Activated CD4-positive, alpha-beta T cell treated with anti-CD3 and anti-CD28 coated beads, Interleukin-2, amount 10 ng/mL, durations not matched to agents 24 days and 14 days (primary cell): ENCODE data around the gene KCTD14. TPM values are rescaled to one million over a fixed set of nuclear protein-coding genes. Genes with fewer than 3 reads are reported as not detected.

Source experiments
- DNase-seq: peaks from one replicate; pipeline ENCODE4 v3.0.0; 2022
- H3K27ac Mint-ChIP-seq: one replicate; pipeline ENCODE4 v1.8.0; 2022; ENCODE audit warnings: mild to moderate bottlenecking, mixed read lengths
- H3K27me3 Mint-ChIP-seq: one replicate; pipeline ENCODE4 v1.8.0; 2022; ENCODE audit warnings: mixed read lengths
- H3K36me3 Mint-ChIP-seq: one replicate; pipeline ENCODE4 v1.8.0; 2022; ENCODE audit warnings: low read depth, mild to moderate bottlenecking, mixed read lengths
- H3K4me1 Mint-ChIP-seq: one replicate; pipeline ENCODE4 v1.8.0; 2021; ENCODE audit warnings: mixed read lengths
- H3K4me3 Mint-ChIP-seq: one replicate; pipeline ENCODE4 v1.8.0; 2022; ENCODE audit warnings: mild to moderate bottlenecking, moderate library complexity, mixed read lengths
- H3K9me3 Mint-ChIP-seq: one replicate; pipeline ENCODE4 v1.8.0; 2021; ENCODE audit warnings: mixed read lengths
- intact Hi-C: fragments of 100-400 bp; cut with micrococcal nuclease; formaldehyde crosslinking; loops from one replicate; pipeline ENCODE4 v1.15.1; 2023
- total RNA-seq: library from RNA; stranded (reverse); gene quantifications from 2 replicates; pipeline ENCODE4 v1.2.3, GENCODE V29; 2022

KCTD14 gene, protein sequence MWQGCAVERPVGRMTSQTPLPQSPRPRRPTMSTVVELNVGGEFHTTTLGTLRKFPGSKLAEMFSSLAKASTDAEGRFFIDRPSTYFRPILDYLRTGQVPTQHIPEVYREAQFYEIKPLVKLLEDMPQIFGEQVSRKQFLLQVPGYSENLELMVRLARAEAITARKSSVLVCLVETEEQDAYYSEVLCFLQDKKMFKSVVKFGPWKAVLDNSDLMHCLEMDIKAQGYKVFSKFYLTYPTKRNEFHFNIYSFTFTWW
- 0.35 TPM in 1 of 2 replicates, not detected in the other for total RNA-seq

DNA sequence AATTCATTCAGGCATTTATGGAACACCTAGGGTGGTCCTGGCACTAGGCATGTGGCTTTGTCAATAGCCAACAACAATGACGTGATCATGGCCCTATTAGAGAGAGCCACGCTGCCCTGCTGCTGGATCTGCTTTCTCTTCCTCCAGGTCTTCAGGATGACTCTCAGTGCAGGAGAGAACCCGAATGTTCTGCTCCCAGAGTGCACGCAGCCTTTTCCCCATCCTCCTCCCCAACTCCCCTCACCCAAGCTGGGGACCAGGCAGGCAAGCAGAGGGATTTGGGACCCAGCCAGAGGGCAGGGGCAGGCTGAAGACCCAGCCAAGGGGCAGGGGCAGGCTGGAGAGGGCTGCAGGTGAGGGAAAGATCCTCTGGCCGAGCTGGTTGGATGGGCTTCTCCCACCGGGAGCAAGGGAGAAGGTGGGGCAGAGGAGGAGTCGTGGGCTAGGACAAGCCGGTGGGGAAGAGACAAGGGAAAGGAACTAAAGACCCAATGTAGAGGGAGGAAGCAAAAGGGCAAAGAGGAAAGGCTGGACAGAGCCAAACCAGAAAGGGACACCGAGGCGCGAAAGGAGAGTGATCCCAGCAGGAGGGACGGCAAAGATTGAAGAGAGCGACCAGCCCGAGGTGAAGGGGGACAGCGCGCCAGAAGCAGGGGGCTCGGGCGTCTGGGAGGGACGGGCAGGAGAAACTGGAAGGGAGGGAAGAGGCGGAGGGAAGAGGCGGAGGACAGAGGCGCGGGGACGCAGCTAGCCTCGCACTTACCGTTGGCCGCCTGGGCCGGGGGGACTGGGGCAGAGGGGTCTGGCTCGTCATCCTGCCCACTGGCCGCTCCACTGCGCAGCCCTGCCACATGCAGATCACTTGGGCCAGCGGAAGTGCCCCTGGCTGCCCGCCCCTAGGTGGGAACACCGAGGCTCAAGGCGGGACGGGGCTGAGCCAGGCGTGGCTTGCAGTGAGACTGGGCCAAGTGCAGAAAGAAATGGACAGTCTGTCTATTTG is at the start of gene KCTD14:
KCTD14 (minus strand) TSS at position 880 of the 1,000 bp plus-strand sequence; CDS start at position 853, 27 bp downstream.
- H3K27ac Mint-ChIP-seq = no peak within 1 kb of the TSS
- intact Hi-C loops = no loop called here

GRCh38 chr11:78072455-78072854 is 49.4 kb upstream of the KCTD14 start:
- Mint-ChIP-seq H3K27ac (no peak overlapping the region), H3K27me3 (no peaks in the 10 kb centered on the region), H3K36me3 (peaks cover 57% of the 10 kb centered on the region), H3K4me1 (peaks cover 25% of the 10 kb centered on the region), H3K4me3 (no peak overlapping the region), H3K9me3 (no peaks in the 10 kb centered on the region)
- DNase-seq = no peak
- intact Hi-C loops = no loop called here

More for the DNA sequence above, at the start of gene KCTD14:
- Mint-ChIP-seq H3K4me3 (no peak within 1 kb of the TSS), H3K36me3 (no peaks in the 10 kb centered on the region), H3K27me3 (peaks cover 19% of the 10 kb centered on the region), H3K9me3 (no peaks in the 10 kb centered on the region), H3K4me1 (peaks cover 6% of the 10 kb centered on the region)
- no peak for DNase-seq

GRCh38 chr11:78071717-78072116 is 48.6 kb upstream of the KCTD14 start:
- no peaks in the 10 kb centered on the region for H3K9me3 Mint-ChIP-seq
- H3K4me1 Mint-ChIP-seq = peaks cover 22% of the 10 kb centered on the region
- no peaks in the 10 kb centered on the region for H3K27me3 Mint-ChIP-seq
- peaks cover 59% of the 10 kb centered on the region for H3K36me3 Mint-ChIP-seq
- intact Hi-C loops = no loop called here
- no peak overlapping the region for H3K4me3 Mint-ChIP-seq
- no peak overlapping the region for H3K27ac Mint-ChIP-seq
- no peak for DNase-seq

DNA sequence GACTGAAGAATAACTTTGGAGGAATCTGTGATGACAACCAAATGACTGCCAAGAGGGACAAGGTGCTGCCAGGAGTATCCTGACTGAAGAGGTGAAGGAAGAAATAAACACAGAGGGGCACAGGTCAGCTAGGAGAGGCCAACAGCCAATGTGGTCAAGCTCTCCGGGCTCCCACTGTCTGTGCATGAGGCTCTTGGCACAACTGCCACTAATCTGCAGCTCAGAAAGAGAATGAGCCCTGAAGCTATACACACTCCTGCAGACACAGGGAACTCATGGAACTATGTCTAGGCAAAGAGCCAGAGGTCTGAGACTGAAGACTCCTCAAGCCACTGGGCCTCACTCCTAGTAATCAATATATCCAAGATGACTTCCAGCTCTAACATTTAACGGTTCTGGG is 47.5 kb upstream of the KCTD14 start:
- intact Hi-C loops = no loop called here

GRCh38 chr11:78069465-78069864 is 46.4 kb upstream of the KCTD14 start:
- no peak for DNase-seq
- intact Hi-C loops = no loop called here
- Mint-ChIP-seq H3K4me1 (peaks cover 7% of the 10 kb centered on the region), H3K27ac (no peak overlapping the region), H3K9me3 (no peaks in the 10 kb centered on the region), H3K27me3 (no peaks in the 10 kb centered on the region), H3K4me3 (no peak overlapping the region), H3K36me3 (peaks cover 50% of the 10 kb centered on the region)

More for the DNA sequence above, 47.5 kb upstream of the KCTD14 start:
- Mint-ChIP-seq H3K4me1 (peaks cover 13% of the 10 kb centered on the region), H3K27ac (no peak overlapping the region), H3K36me3 (peaks cover 53% of the 10 kb centered on the region), H3K4me3 (no peak overlapping the region), H3K27me3 (no peaks in the 10 kb centered on the region), H3K9me3 (no peaks in the 10 kb centered on the region)
- no peak for DNase-seq

DNA sequence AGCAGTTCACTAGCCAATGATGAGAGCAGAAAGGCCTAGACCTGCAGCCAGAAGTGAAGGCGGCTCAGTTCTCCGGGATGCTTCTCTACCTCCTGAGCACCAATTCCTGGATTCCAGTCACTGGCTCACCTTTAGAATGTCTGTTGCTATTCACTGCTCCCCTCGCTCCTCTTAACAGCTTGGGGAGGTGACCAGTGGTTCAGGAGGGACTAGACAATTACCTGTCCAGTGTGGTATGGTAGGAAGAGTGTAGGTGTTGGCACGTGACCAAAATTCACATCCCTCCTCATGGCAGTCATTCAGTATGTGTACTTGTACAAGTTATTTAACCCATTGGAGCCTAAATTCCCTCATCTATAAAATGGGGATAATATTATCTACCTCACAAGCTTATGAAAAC is 44.6 kb upstream of the KCTD14 start:
- intact Hi-C loops = no loop called here
- DNase-seq = no peak
- Mint-ChIP-seq H3K9me3 (no peaks in the 10 kb centered on the region), H3K27ac (no peak overlapping the region), H3K27me3 (no peaks in the 10 kb centered on the region), H3K4me1 (peaks cover 7% of the 10 kb centered on the region), H3K4me3 (no peak overlapping the region), H3K36me3 (peaks cover 44% of the 10 kb centered on the region)

GRCh38 chr11:78066471-78066870 is 43.4 kb upstream of the KCTD14 start:
- Mint-ChIP-seq H3K9me3 (no peaks in the 10 kb centered on the region), H3K4me3 (no peak overlapping the region), H3K27ac (no peak overlapping the region), H3K36me3 (peaks cover 36% of the 10 kb centered on the region), H3K4me1 (peaks cover 2% of the 10 kb centered on the region), H3K27me3 (no peaks in the 10 kb centered on the region)
- intact Hi-C loops = no loop called here
- DNase-seq = no peak

GRCh38 chr11:78065203-78065602 is 42.1 kb upstream of the KCTD14 start:
- Mint-ChIP-seq H3K27ac (no peak overlapping the region), H3K4me3 (no peak overlapping the region), H3K27me3 (no peaks in the 10 kb centered on the region), H3K4me1 (peaks cover 2% of the 10 kb centered on the region), H3K36me3 (peaks cover 28% of the 10 kb centered on the region), H3K9me3 (no peaks in the 10 kb centered on the region)
- intact Hi-C loops = no loop called here
- no peak for DNase-seq

- no peak for DNase-seq
- Mint-ChIP-seq H3K4me3 (no peak within 1 kb of the TSS), H3K4me1 (peaks cover 2% of the 10 kb centered on the region), H3K9me3 (no peaks in the 10 kb centered on the region), H3K36me3 (peaks cover 17% of the 10 kb centered on the region), H3K27me3 (no peaks in the 10 kb centered on the region), H3K27ac (no peak within 1 kb of the TSS)
- intact Hi-C loops = no loop called here
Measured at GRCh38 chr11:78063440-78064181, 40.5 kb upstream of the KCTD14 start, which contains the start of gene THRSP. Gene THRSP, plus strand, starts transcription at chr11:78063861. Its CDS starts 21 bp downstream, at chr11:78063882.

GRCh38 chr11:78062671-78063070 is 39.6 kb upstream of the KCTD14 start:
- H3K27me3 Mint-ChIP-seq = no peaks in the 10 kb centered on the region
- intact Hi-C loops = no loop called here
- no peak overlapping the region for H3K4me3 Mint-ChIP-seq
- no peak overlapping the region for H3K27ac Mint-ChIP-seq
- H3K36me3 Mint-ChIP-seq = peaks cover 10% of the 10 kb centered on the region
- no peaks in the 10 kb centered on the region for H3K9me3 Mint-ChIP-seq
- H3K4me1 Mint-ChIP-seq = peaks cover 2% of the 10 kb centered on the region
- no peak for DNase-seq

DNA sequence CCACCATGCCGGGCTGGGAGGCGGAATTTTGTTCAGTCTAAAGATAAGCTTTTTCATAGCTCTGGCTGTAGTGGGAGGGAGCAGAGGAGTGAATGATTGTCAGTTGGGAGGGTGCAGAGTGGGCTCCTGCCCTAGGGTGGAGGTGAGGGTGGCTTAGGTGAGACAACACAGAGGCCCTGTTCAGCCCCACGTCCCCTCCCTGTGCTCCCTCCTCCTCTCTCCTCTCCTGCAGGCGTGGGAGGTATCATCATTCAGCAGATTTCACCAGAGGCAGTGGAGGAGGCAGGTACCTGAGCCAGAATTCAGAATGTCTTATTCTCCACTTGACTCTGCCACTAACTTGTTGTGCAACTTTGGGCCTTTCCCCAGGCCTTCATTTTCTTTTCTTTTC is 38.8 kb upstream of the KCTD14 start:
- Mint-ChIP-seq H3K9me3 (no peaks in the 10 kb centered on the region), H3K36me3 (peaks cover 5% of the 10 kb centered on the region), H3K27me3 (no peaks in the 10 kb centered on the region), H3K4me1 (no peaks in the 10 kb centered on the region), H3K4me3 (no peak overlapping the region), H3K27ac (no peak overlapping the region)
- intact Hi-C loops = no loop called here
- DNase-seq = no peak

DNA sequence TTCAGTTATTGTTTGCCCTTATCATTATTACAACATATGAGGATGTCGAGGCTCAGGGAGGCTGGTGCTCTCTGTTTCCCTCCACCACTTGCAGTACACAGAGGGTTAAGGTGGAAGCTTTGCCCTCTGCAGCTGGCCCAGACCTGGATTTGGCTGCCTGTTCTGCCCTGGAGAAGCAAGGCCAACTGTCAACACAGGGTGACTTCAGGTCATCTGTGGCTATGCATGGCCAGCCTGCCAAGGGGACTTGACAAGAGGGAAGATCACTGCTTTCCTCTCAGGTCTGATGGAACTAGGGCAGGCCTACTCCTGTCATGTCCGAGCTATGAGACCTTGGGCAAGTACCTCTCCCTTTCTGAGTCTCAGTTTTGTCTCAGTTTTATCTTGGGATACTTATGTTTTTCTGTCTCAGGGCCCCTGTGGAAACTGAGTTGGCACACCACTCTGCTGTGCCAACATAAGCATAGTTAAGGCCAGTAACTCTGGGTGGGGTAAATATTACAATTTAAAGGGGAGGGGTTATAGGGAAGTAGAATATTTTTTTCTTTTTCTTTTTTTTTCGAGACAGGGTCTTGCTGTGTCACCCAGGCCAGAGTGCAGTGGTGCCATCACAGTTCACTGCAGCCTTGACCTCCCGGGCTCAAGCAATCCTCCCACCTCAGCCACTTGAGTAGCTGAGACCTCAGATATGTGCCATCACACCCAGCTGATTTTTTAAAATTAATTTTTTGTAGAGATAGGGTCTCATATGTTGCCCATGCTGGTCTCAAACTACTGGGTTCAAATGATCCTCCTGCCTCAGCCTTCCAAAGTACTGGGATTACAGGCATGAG is 38.2 kb upstream of the KCTD14 start:
- no peak overlapping the region for H3K27ac Mint-ChIP-seq
- H3K4me3 Mint-ChIP-seq = no peak overlapping the region
- no peaks in the 10 kb centered on the region for H3K9me3 Mint-ChIP-seq
- peaks cover 5% of the 10 kb centered on the region for H3K36me3 Mint-ChIP-seq
- H3K4me1 Mint-ChIP-seq = no peaks in the 10 kb centered on the region
- DNase-seq = no peak
- intact Hi-C loops = no loop called here
- no peaks in the 10 kb centered on the region for H3K27me3 Mint-ChIP-seq

DNA sequence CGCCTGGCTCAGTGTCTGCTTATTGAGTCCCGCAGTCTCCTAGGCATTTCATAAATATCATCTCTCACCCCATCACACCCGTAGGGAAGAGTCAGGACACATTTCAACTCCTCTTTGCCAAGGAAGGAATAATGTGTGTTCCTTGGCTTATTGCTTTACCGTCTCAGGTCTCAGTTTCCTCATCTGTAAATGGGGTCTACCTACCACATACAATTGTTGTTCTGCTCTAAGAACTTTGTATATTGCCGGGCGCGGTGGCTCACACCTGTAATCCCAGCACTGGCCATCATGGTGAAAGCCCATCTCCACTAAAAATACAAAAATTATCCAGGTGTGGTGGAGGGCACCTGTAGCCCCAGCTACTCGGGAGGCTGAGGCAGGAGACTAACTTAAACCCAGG is 37.5 kb upstream of the KCTD14 start:
- Mint-ChIP-seq H3K4me1 (no peaks in the 10 kb centered on the region), H3K9me3 (no peaks in the 10 kb centered on the region), H3K27me3 (no peaks in the 10 kb centered on the region), H3K4me3 (no peak overlapping the region), H3K27ac (no peak overlapping the region), H3K36me3 (peaks cover 4% of the 10 kb centered on the region)
- intact Hi-C loops = no loop called here
- DNase-seq = no peak
